ENCODE data around the gene HOXB2. TPM values are rescaled to one million over a fixed set of nuclear protein-coding genes. Genes with fewer than 3 reads are reported as not detected.

Gene HOXB2
- total and polyA plus RNA-seq, 2 donors (not counting 1 experiment from before 2014, with no cell fraction given), result 6.1 to 9.2 TPM

DNA sequence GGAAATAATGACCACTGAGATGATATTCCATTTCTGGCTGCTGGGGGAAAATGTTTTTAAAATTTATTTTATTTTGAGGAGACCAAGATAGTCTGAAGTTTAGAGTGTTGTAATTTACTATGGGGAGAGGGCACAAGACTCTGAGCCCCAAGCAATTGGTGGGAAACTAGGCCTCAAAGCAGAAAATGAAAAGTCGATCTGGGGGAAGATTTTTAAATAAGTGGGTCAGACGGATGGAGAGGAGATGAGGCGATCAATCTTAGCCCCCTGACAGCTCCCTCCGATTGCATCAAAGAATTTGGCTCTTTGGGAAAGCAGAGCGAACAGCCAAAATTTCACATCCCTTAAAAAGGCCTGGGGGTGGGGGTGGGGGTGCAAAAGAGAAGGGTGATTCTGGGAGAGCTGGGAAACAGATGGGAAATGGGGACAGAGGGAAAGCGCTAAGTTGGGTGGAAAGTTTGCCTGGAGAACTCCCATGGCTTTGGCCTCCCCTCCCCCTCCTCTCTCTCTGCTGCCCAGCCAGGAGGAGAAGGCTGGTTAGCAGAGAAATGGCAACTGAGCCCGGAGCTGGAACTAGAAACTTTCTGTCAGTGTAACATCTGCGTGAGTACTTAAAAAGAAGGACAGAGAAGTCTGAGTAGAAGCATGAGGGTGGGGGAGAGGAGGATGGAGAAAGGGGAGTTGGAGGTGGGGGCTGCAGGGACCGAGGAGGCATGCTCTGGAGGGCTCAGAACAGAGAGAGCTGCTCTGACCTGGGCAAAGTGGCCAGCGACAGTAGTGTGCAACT is 1.4 kb upstream of the HOXB2 start:
- peaks cover 27% of the 10 kb centered on the region for H3K4me1 Mint-ChIP-seq
- Histone ChIP-seq H3K9ac (ENCODE audit: low read length) (no peak overlapping the region), H3K27ac (ENCODE audit: low read length in 2 of 2) (no peak overlapping the region), H3K4me2 (replicated peaks; ENCODE audit: low read depth, low read length, poor library complexity, severe bottlenecking) (no peak overlapping the region), H3K9me3 (ENCODE audit: control extremely low read depth in 1 of 3, control insufficient read depth in 2 of 3, insufficient read depth in 1 of 3, low read length in 2 of 3) (peaks cover 0 to 12% (median 0%) of the 10 kb centered on the region in 3 donors), H3K4me3 (ENCODE audit: control extremely low read depth in 1 of 5, extremely low read depth in 1 of 5, insufficient read depth in 1 of 5, low read depth in 2 of 5, low read length in 4 of 5) (no peak overlapping the region), H2AFZ (ENCODE audit: insufficient read depth, low read depth, low read length, poor library complexity, severe bottlenecking) (no peak overlapping the region), H3K79me2 (ENCODE audit: control insufficient read depth, insufficient read depth, low read length) (no peaks in the 10 kb centered on the region), H4K20me1 (ENCODE audit: control insufficient read depth, insufficient read depth, low read length, poor library complexity, severe bottlenecking) (no peaks in the 10 kb centered on the region), H3K36me3 (replicated peaks in 1 of 2; ENCODE audit: control extremely low read depth in 1 of 2, control insufficient read depth in 1 of 2, extremely low read depth in 1 of 2, insufficient read depth in 2 of 2, low read length in 1 of 2) (no peaks in the 10 kb centered on the region), H3K27me3 (replicated peaks in 1 of 4; ENCODE audit: control extremely low read depth in 1 of 4, control insufficient read depth in 3 of 4, insufficient read depth in 4 of 4, low read length in 3 of 4) (peaks cover 0 to 55% (median 21%) of the 10 kb centered on the region in 4 experiments), H3K4me1 (ENCODE audit: control insufficient read depth in 2 of 2, insufficient read depth in 2 of 2, low read length in 2 of 2) (peaks cover 40 to 42% of the 10 kb centered on the region in 2 donors)
- peaks cover 50% of the 10 kb centered on the region for H3K27me3 Mint-ChIP-seq
- intact Hi-C loops (cut with micrococcal nuclease), result loop anchor here (10.0 kb wide), 1 partner anchor 52 kb away; no protein-coding TSS in a partner anchor
- no peak overlapping the region for H3K4me3 Mint-ChIP-seq
- TF ChIP-seq EZH2 (IDR thresholded peaks at IDR 0.05; ENCODE audit: borderline replicate concordance, insufficient read depth, low read depth, low read length, poor library complexity, severe bottlenecking), result no peak
- TF ChIP-seq, protein P1, sequence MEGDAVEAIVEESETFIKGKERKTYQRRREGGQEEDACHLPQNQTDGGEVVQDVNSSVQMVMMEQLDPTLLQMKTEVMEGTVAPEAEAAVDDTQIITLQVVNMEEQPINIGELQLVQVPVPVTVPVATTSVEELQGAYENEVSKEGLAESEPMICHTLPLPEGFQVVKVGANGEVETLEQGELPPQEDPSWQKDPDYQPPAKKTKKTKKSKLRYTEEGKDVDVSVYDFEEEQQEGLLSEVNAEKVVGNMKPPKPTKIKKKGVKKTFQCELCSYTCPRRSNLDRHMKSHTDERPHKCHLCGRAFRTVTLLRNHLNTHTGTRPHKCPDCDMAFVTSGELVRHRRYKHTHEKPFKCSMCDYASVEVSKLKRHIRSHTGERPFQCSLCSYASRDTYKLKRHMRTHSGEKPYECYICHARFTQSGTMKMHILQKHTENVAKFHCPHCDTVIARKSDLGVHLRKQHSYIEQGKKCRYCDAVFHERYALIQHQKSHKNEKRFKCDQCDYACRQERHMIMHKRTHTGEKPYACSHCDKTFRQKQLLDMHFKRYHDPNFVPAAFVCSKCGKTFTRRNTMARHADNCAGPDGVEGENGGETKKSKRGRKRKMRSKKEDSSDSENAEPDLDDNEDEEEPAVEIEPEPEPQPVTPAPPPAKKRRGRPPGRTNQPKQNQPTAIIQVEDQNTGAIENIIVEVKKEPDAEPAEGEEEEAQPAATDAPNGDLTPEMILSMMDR (IDR thresholded peaks at IDR 0.05), result no peak
- ATAC-seq (ENCODE audit: low read depth), result no peak
- no peak overlapping the region for H3K27ac Mint-ChIP-seq
- POLR2A ChIA-PET, result interaction anchor here (0.6 kb wide), 2 partner anchors 661 to 942 kb away, joined by 3 to 8 read pairs; no protein-coding TSS in a partner anchor
- H3K9me3 Mint-ChIP-seq (ENCODE audit: insufficient read depth), result no peaks in the 10 kb centered on the region
- CTCF ChIA-PET, result interaction anchor here (0.6 to 1.5 kb wide), 3 partner anchors 54 to 296 kb away, joined by 3 to 4 read pairs (median 4); no protein-coding TSS in a partner anchor
- no peak for DNase-seq
- WGBS (ENCODE audit: insufficient coverage), result 35% methylated on average over 4 of the region's 10 CpGs

DNA sequence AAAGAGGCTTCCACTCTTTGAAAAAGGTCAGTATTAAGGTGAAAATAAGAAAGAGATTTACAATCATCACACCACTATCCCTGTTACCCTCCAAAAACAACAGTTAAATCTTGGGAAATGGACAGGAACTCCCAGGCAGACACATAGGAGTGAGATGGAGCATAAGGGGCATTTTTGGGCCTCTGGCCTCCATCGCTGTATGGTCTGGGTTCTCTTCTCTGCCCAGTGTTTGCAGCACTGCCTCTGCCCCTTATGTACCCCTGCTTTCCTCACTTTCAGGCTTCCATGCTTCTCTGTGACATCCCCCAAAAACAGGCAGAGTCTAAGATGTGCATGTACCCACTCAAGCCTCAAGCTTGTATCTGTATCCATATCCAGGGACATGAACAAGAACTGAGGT is 630 bp upstream of the HOXB2 start:
- Histone ChIP-seq H3K9me3 (ENCODE audit: control extremely low read depth in 1 of 3, control insufficient read depth in 2 of 3, insufficient read depth in 1 of 3, low read length in 2 of 3) (peaks cover 0 to 12% (median 0%) of the 10 kb centered on the region in 3 donors), H3K4me1 (ENCODE audit: control insufficient read depth in 2 of 2, insufficient read depth in 2 of 2, low read length in 2 of 2) (peaks cover 45 to 47% of the 10 kb centered on the region in 2 donors), H3K27ac (ENCODE audit: low read length in 2 of 2) (no peak overlapping the region), H3K79me2 (ENCODE audit: control insufficient read depth, insufficient read depth, low read length) (no peaks in the 10 kb centered on the region), H3K36me3 (replicated peaks in 1 of 2; ENCODE audit: control extremely low read depth in 1 of 2, control insufficient read depth in 1 of 2, extremely low read depth in 1 of 2, insufficient read depth in 2 of 2, low read length in 1 of 2) (no peaks in the 10 kb centered on the region), H3K4me2 (replicated peaks; ENCODE audit: low read depth, low read length, poor library complexity, severe bottlenecking) (no peak overlapping the region), H3K9ac (ENCODE audit: low read length) (no peak overlapping the region), H3K4me3 (ENCODE audit: control extremely low read depth in 1 of 5, extremely low read depth in 1 of 5, insufficient read depth in 1 of 5, low read depth in 2 of 5, low read length in 4 of 5) (no peak overlapping the region), H4K20me1 (ENCODE audit: control insufficient read depth, insufficient read depth, low read length, poor library complexity, severe bottlenecking) (no peaks in the 10 kb centered on the region), H2AFZ (ENCODE audit: insufficient read depth, low read depth, low read length, poor library complexity, severe bottlenecking) (no peak overlapping the region), H3K27me3 (replicated peaks in 1 of 4; ENCODE audit: control extremely low read depth in 1 of 4, control insufficient read depth in 3 of 4, insufficient read depth in 4 of 4, low read length in 3 of 4) (peaks cover 0 to 59% (median 25%) of the 10 kb centered on the region in 4 experiments)
- ChIA-PET CTCF (no interaction called here), POLR2A (no interaction called here)
- Mint-ChIP-seq H3K27ac (no peak overlapping the region), H3K9me3 (ENCODE audit: insufficient read depth) (no peaks in the 10 kb centered on the region), H3K27me3 (peaks cover 53% of the 10 kb centered on the region), H3K4me1 (peaks cover 31% of the 10 kb centered on the region), H3K4me3 (peak overlapping the region; percentile 94)
- no peak for TF ChIP-seq EZH2 (IDR thresholded peaks at IDR 0.05; ENCODE audit: borderline replicate concordance, insufficient read depth, low read depth, low read length, poor library complexity, severe bottlenecking)
- TF ChIP-seq, protein P1 (IDR thresholded peaks at IDR 0.05), result no peak
- intact Hi-C loops (cut with micrococcal nuclease), result loop anchor here (10.0 kb wide), 1 partner anchor 51 kb away; no protein-coding TSS in a partner anchor
- ATAC-seq (ENCODE audit: low read depth) (no peak), DNase-seq (no peak)
- no CpG with 5 or more reads among the region's 1 CpG for WGBS (ENCODE audit: insufficient coverage)
